AG10803 (cell line): ENCODE data around the gene NEURL1.

ENCODE experiments used
- DNase-seq: peaks from one replicate; pipeline ENCODE4 v3.0.0; 2010; ENCODE audit warnings: low read depth
- H3K4me3 ChIP-seq: 2 replicates; pipeline ENCODE4 v1.5.1; 2011; ENCODE audit warnings: mild to moderate bottlenecking, low read length, control low read depth
- CTCF ChIP-seq: conservative IDR thresholded peaks from 2 replicates; pipeline ENCODE4 v1.5.1; 2011; ENCODE audit warnings: mild to moderate bottlenecking, low read length, control low read depth, inconsistent platforms

NEURL1 gene

DNA sequence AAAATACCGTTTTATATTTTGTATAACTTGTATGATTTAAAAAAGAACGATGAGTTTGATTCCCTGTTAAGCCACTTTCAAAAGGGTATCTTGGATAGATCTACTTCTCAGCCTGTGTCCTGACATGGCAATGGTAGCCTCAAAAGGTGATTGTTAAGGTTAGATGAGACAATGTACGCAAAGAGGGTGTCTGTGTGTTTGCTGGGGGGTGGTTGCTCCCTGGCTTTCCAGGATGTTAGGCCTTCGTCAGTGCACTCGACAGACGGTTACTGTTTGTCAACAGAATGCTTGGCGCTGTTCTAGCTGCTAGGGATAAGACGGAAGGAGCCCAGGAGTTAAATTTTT is 90.3 kb downstream of the NEURL1 start:
- peak overlapping the region; percentile 55; the same call in 1 of the 2 replicates for H3K4me3 ChIP-seq

DNA sequence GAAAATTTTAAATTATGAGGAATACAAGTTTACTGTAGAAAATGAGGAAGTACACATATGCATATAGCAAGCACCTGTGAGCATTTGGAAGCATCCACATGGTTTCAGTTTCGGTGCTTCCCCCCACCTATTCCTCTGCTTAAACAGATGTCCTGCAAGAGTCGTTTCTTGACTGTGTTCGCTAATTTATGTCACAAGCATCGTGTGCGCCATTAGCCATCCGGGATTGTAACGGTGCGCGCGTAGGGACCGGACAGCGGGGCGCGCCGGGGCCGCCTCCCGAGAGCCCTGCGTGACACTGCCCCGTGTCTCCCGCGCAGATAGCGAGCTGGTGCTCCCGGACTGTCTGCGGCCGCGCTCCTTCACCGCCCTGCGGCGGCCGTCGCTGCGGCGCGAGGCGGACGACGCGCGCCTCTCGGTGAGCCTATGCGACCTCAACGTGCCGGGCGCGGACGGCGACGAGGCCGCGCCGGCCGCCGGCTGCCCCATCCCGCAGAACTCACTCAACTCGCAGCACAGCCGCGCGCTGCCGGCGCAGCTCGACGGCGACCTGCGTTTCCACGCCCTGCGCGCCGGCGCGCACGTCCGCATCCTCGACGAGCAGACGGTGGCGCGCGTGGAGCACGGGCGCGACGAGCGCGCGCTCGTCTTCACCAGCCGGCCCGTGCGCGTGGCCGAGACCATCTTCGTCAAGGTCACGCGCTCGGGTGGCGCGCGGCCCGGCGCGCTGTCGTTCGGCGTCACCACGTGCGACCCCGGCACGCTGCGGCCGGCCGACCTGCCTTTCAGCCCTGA is 90.9 kb downstream of the NEURL1 start:
- H3K4me3 ChIP-seq, result peak overlapping the region; percentile 55
- TF ChIP-seq CTCF, result no peak
- peak; percentile 43 for DNase-seq

More for the DNA sequence above, 90.3 kb downstream of the NEURL1 start:
- no peak for DNase-seq
- TF ChIP-seq CTCF, result no peak

DNA sequence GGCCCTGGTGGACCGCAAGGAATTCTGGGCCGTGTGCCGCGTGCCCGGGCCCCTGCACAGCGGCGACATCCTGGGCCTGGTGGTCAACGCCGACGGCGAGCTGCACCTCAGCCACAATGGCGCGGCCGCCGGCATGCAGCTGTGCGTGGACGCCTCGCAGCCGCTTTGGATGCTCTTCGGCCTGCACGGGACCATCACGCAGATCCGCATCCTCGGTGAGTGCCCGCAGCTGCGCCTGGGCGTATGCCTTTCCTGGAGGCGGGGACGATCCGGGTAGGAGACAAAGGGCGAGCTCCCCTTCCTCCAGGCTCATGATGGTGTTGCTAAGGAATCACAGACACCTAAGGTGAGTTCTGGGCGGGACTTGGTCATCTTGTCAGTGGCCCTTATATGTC is 91.5 kb downstream of the NEURL1 start:
- no peak for TF ChIP-seq CTCF
- H3K4me3 ChIP-seq, result no peak overlapping the region; the same call in 1 of the 2 replicates
- no peak for DNase-seq

GRCh38 chr10:103587073-103587472 is 93.6 kb downstream of the NEURL1 start:
- no peak for DNase-seq
- no peak for TF ChIP-seq CTCF
- no peak overlapping the region for H3K4me3 ChIP-seq

- TF ChIP-seq CTCF, result no peak
- DNase-seq, result no peak
- H3K4me3 ChIP-seq, result no peak overlapping the region
These were observed 95.6 kb downstream of the NEURL1 start for GRCh38 chr10:103589074-103589630.

DNA sequence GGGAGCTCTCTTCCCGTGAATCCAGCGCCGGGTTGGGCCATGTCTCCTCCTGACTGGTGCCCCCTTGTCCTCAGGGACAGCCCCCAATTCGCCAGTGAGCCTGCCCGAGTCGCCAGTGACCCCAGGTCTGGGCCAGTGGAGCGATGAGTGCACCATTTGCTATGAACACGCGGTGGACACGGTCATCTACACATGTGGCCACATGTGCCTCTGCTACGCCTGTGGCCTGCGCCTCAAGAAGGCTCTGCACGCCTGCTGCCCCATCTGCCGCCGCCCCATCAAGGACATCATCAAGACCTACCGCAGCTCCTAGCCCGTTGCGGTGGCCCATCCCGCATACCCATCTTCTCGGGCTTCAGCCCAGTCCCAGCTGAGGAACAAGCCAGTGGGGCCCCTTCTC is 96.6 kb downstream of the NEURL1 start:
- DNase-seq, result no peak
- no peak for TF ChIP-seq CTCF

DNA sequence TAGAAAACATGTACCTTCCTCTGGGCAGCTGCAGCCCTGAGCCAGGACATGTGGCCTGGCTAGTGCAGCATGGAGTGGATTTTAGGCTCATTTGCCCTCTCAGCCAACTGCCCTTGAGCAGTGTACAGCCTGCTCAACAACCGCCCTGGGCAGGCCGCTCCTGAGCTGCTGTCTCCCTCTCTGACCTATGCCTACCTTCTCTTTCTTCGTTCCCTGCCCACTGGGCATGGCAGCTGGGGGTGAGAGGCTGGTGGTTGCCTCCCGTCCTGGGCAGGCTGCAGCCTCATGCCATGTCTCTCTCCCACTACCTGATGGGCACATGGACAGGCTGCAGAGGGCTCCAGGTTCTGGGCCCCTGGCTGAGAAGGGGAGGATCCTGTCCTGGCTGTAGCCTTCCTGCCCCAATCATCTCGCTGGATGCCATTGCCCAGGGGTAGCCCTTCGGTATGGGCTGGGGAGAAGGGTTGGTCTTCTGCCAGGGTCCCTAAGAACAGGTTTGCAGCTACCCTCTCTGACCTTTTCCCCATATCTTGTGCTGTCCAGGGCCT is 97.3 kb downstream of the NEURL1 start:
- no peak for TF ChIP-seq CTCF
- H3K4me3 ChIP-seq, result no peak overlapping the region
- DNase-seq, result no peak

More for the DNA sequence above, 96.6 kb downstream of the NEURL1 start:
- H3K4me3 ChIP-seq, result no peak overlapping the region
